ENCODE data around the gene ZNF407. TPM values are rescaled to one million over a fixed set of nuclear protein-coding genes. Genes with fewer than 3 reads are reported as not detected.

Gene ZNF407
- total RNA-seq, 2 experiments from 2014 or later: 23.2 to 24.7 TPM

- TF ChIP-seq CTCF (IDR thresholded peaks at IDR 0.05): no peak
- DNase-seq (no peak), ATAC-seq (ENCODE audit: poor library complexity) (no peak)
- no peaks in the 10 kb centered on the region for H3K4me1 ChIP-seq (ENCODE audit: insufficient read depth, low read length)
- POLR2A ChIA-PET: no interaction called here
- H3K4me1 Mint-ChIP-seq (ENCODE audit: low read depth): peaks cover 6% of the 10 kb centered on the region
- no peaks in the 10 kb centered on the region for H3K27me3 ChIP-seq (ENCODE audit: control insufficient read depth in 1 of 2, insufficient read depth in 2 of 2, low read length in 2 of 2)
- no peak overlapping the region for H3K27ac Mint-ChIP-seq
- intact Hi-C loops (cut with DNase I, micrococcal nuclease): no loop called here
- H3K27me3 Mint-ChIP-seq: no peaks in the 10 kb centered on the region
- H3K36me3 Mint-ChIP-seq (ENCODE audit: low read depth): peaks cover 12% of the 10 kb centered on the region
- H3K9me3 ChIP-seq (ENCODE audit: control insufficient read depth in 1 of 2, insufficient read depth in 1 of 2, low read length in 2 of 2): no peaks in the 10 kb centered on the region
- no peak overlapping the region for H3K4me3 ChIP-seq (ENCODE audit: low read length)
- H3K4me3 Mint-ChIP-seq: no peak overlapping the region
- CTCF ChIA-PET: no interaction called here
- H3K9me3 Mint-ChIP-seq: no peaks in the 10 kb centered on the region
- H3K27ac ChIP-seq (ENCODE audit: low read depth in 1 of 2, low read length in 2 of 2): no peak overlapping the region
- no peaks in the 10 kb centered on the region for H3K36me3 ChIP-seq (ENCODE audit: insufficient read depth, low read length)
These were observed 337.8 kb downstream of the ZNF407 start for GRCh38 chr18:74935434-74935833.

- H3K27ac ChIP-seq (ENCODE audit: low read depth in 1 of 2, low read length in 2 of 2): no peak overlapping the region
- no peak overlapping the region for H3K4me3 ChIP-seq (ENCODE audit: low read length)
- H3K27me3 ChIP-seq (ENCODE audit: control insufficient read depth in 1 of 2, insufficient read depth in 2 of 2, low read length in 2 of 2): no peaks in the 10 kb centered on the region
- no peak for ATAC-seq (ENCODE audit: poor library complexity)
- Mint-ChIP-seq H3K27me3 (no peaks in the 10 kb centered on the region), H3K9me3 (no peaks in the 10 kb centered on the region), H3K4me3 (no peak overlapping the region), H3K36me3 (ENCODE audit: low read depth) (peaks cover 8% of the 10 kb centered on the region), H3K4me1 (ENCODE audit: low read depth) (peaks cover 10% of the 10 kb centered on the region), H3K27ac (no peak overlapping the region)
- CTCF ChIA-PET: no interaction called here
- H3K9me3 ChIP-seq (ENCODE audit: control insufficient read depth in 1 of 2, insufficient read depth in 1 of 2, low read length in 2 of 2): no peaks in the 10 kb centered on the region
- no peak for DNase-seq
- POLR2A ChIA-PET: no interaction called here
- no peak for TF ChIP-seq CTCF (IDR thresholded peaks at IDR 0.05)
- H3K36me3 ChIP-seq (ENCODE audit: insufficient read depth, low read length): no peaks in the 10 kb centered on the region
- H3K4me1 ChIP-seq (ENCODE audit: insufficient read depth, low read length): no peaks in the 10 kb centered on the region
- intact Hi-C loops (cut with DNase I, micrococcal nuclease): no loop called here
These were observed 338.7 kb downstream of the ZNF407 start for GRCh38 chr18:74936343-74936742.

GRCh38 chr18:74937291-74937690, 339.6 kb downstream of the ZNF407 start:
- intact Hi-C loops (cut with DNase I, micrococcal nuclease): no loop called here
- ATAC-seq (ENCODE audit: poor library complexity) (no peak), DNase-seq (no peak)
- H3K9me3 Mint-ChIP-seq: no peaks in the 10 kb centered on the region
- ChIA-PET CTCF (no interaction called here), POLR2A (no interaction called here)
- peaks cover 8% of the 10 kb centered on the region for H3K36me3 Mint-ChIP-seq (ENCODE audit: low read depth)
- Histone ChIP-seq H3K4me3 (ENCODE audit: low read length) (no peak overlapping the region), H3K27me3 (ENCODE audit: control insufficient read depth in 1 of 2, insufficient read depth in 2 of 2, low read length in 2 of 2) (no peaks in the 10 kb centered on the region), H3K4me1 (ENCODE audit: insufficient read depth, low read length) (peaks cover 5% of the 10 kb centered on the region), H3K9me3 (ENCODE audit: control insufficient read depth in 1 of 2, insufficient read depth in 1 of 2, low read length in 2 of 2) (no peaks in the 10 kb centered on the region), H3K27ac (ENCODE audit: low read depth in 1 of 2, low read length in 2 of 2) (no peak overlapping the region), H3K36me3 (ENCODE audit: insufficient read depth, low read length) (no peaks in the 10 kb centered on the region)
- H3K27me3 Mint-ChIP-seq: no peaks in the 10 kb centered on the region
- H3K4me3 Mint-ChIP-seq: no peak overlapping the region
- no peak overlapping the region for H3K27ac Mint-ChIP-seq
- TF ChIP-seq CTCF (IDR thresholded peaks at IDR 0.05): no peak
- H3K4me1 Mint-ChIP-seq (ENCODE audit: low read depth): peaks cover 19% of the 10 kb centered on the region
